ENCODE measurements around the gene EXOC4.
"Not testable (repeated sequence)": the region's sequence is repeated elsewhere in the genome, so short reads cannot be mapped to it uniquely, and the experiment has no call there.

DNA sequence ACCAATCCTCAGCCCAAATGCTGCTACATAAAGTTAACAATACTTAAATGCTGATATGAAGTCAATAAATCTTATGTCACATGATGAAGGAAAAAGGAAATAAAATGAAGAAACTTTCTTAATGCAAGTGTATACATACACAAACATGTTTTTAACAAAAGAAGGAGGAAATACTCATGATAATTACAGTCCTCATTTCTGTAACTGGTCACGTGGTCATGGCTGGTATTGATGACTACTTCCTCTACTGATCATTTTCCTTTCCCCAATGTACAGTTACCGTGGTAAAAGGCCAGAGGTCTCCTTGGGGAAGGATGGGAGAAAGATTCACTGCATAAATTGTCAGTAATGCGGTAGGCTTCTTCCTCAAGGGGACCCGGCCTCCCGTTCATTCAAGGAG lies 390.8 kb downstream of the EXOC4 start:
- not testable (repeated sequence) for TF ChIP-seq CTCF (conservative IDR thresholded peaks at IDR 0.05; ENCODE audit: low read length); EZH2phosphoT487 (IDR thresholded peaks at IDR 0.05; ENCODE audit: borderline replicate concordance)
